Stimulated activated effector memory CD8-positive, alpha-beta T cell treated with anti-CD3 and anti-CD28 coated beads, Interleukin-12 subunit alpha, Interleukin-12 subunit beta, amount 100 ng/mL, for 72 hours (primary cell): Measurements from ENCODE around the gene ATR.
"Not testable (repeated sequence)": the region's sequence is repeated elsewhere in the genome, so short reads cannot be mapped to it uniquely, and the experiment has no call there.

Source experiments
- ATAC-seq: fragments of 150-1000 bp; cut with Tn5 transposase; 2 replicates; pipeline ENCODE4 v1.10.0; 2021
- DNase-seq, 2 donors: peaks; one replicate each; pipeline ENCODE4 v3.0.0; 2021 to 2022; ENCODE audit warnings: low spot score in 2 of 2
- H3K27ac Mint-ChIP-seq: one replicate; pipeline ENCODE4 v1.8.0; 2022; ENCODE audit warnings: mild to moderate bottlenecking, mixed read lengths
- H3K36me3 Mint-ChIP-seq: one replicate; pipeline ENCODE4 v1.8.0; 2022; ENCODE audit warnings: mild to moderate bottlenecking, mixed read lengths
- H3K4me1 Mint-ChIP-seq: one replicate; pipeline ENCODE4 v1.8.0; 2022; ENCODE audit warnings: mixed read lengths
- H3K4me3 Mint-ChIP-seq: one replicate; pipeline ENCODE4 v1.8.0; 2022; ENCODE audit warnings: mild to moderate bottlenecking, mixed read lengths
- H3K9me3 Mint-ChIP-seq: one replicate; pipeline ENCODE4 v1.8.0; 2022; ENCODE audit warnings: mixed read lengths

The ATR gene

DNA sequence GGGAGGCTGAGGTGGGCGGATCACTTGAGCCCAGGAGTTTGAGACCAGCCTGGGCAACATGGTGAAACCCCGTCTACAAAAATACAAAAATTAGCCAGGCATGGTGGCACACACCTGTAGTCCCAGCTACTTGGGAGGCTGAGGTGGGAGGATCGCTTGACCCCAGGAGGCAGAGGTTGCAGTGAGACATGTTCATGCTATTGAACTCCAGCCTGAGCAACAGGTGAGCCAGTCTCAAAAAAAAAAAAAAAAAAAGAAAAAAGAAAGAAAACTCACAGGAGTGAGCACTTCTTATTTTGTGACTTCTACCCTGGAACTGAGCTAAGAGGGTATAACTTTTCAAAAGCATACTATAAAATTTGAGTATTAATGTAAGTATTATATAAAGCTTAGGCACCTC is 4.3 kb downstream of the ATR start:
- H3K36me3 Mint-ChIP-seq = peaks cover 30% of the 10 kb centered on the region
- H3K9me3 Mint-ChIP-seq, H3K4me3 Mint-ChIP-seq, ATAC-seq, DNase-seq: not testable (repeated sequence)
- peak overlapping the region; percentile 33 for H3K27ac Mint-ChIP-seq
- H3K4me1 Mint-ChIP-seq = peaks cover 41% of the 10 kb centered on the region

DNA sequence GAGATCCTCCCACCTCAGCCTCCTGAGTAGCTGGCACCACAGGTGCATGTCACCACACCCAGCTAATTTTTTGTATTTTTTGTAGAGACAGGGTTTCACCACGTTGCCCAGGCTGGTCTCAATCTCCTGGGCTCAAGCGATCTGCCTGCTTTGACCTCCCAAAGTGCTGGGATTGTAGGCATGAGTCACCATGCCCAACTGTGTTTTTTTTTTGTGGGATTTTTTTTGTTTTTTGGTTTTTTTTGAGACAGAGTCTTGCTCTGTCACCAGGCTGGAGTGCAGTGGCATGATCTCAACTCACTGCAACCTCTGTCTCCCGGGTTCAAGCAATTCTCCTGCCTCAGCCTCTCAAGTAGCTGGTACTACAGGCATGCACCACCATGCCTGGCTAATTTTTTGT is 9.1 kb downstream of the ATR start:
- H3K27ac Mint-ChIP-seq = not testable (repeated sequence)

DNA sequence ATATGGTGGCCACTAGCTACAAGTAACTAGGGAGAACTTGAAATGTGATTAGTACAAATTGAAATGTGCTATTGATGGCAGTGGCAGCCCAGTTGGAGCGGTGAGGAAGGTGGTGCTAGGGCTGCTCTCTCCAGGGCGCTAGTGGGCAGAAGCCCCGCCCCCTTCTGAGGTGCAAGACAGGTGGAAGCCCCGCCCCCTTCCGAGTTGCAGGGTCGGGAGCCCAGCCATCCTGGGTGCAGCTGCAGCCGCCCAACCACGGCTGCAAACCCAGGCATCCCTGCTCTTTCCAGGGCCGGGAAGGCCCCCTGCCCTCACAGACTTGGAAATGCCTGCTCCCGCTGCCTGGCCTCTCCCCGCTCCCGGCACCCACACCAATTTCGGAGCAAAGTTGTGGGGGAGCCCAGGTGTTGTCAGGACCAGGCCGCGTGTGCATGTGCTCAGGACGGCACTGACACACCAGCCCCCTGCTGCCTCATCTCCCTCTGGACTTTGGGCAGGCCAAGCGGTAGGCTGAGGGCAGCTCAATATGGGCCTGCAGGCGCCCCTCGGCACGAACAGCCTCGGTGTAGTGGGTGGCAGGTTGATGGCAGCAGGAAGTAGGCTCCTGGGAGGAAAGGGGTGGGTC is 10.0 kb downstream of the ATR start:
- no peak for DNase-seq
- Mint-ChIP-seq H3K4me1 (peaks cover 14% of the 10 kb centered on the region), H3K4me3 (no peak overlapping the region), H3K36me3 (peaks cover 45% of the 10 kb centered on the region), H3K9me3 (no peaks in the 10 kb centered on the region), H3K27ac (no peak overlapping the region)
- ATAC-seq = no peak

More for the DNA sequence above, 9.1 kb downstream of the ATR start:
- ATAC-seq, DNase-seq, H3K9me3 Mint-ChIP-seq, H3K4me3 Mint-ChIP-seq: not testable (repeated sequence)
- H3K4me1 Mint-ChIP-seq = peaks cover 16% of the 10 kb centered on the region
- peaks cover 42% of the 10 kb centered on the region for H3K36me3 Mint-ChIP-seq

- Mint-ChIP-seq H3K9me3 (no peaks in the 10 kb centered on the region), H3K27ac (peak overlapping the region; percentile 26), H3K4me3 (no peak overlapping the region), H3K4me1 (peaks cover 16% of the 10 kb centered on the region), H3K36me3 (peaks cover 69% of the 10 kb centered on the region)
- ATAC-seq (no peak), DNase-seq (no peak)
Observed at GRCh38 chr3:142566096-142566495, 12.4 kb downstream of the ATR start.

DNA sequence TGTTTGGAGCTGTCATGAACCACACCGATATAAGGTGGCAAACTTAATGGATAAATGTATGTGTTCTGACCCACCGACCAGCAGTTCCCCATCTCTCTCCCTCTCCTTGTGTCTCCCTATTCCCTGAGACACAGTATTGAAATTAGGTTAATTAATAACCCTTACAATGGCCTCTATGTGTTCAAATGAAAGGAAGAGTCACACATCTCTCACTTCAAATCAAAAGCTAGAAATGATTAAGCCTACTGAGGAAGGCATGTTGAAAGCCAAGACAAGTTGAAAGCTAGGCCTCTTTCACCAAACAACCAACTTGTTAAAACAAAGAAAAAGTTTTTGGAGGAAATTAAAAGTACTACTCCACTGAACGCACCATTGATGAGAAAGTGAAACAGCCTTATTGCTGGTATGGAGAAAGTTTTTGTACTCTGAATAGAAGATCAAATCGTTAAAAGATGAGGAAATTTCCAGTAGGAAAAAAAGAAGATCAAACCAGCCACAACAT is 15.0 kb downstream of the ATR start:
- Mint-ChIP-seq H3K9me3 (no peaks in the 10 kb centered on the region), H3K4me3 (no peak overlapping the region), H3K27ac (peak overlapping the region; percentile 14), H3K36me3 (peaks cover 87% of the 10 kb centered on the region), H3K4me1 (peaks cover 11% of the 10 kb centered on the region)
- DNase-seq (no peak), ATAC-seq (peak; percentile 46)

DNA sequence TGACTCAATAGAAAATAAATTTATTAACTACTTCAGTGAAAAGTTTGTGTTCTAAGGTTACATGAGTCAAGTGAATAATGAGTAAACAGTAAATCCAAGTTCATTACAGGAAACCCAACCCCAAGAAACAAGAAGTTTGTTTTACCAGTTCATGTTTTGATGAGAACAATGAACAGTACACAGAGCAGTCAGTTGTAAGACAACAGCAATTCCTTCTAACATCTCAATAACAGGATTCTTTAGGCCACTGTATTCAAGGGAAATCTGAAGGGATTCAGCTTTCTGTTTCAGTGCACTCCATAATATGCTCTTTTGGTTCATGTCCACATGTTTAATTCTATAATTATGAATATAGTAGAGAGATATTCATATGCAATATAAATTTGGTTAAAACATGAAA is 18.4 kb downstream of the ATR start:
- Mint-ChIP-seq H3K4me3 (no peak overlapping the region), H3K9me3 (no peaks in the 10 kb centered on the region), H3K4me1 (peaks cover 7% of the 10 kb centered on the region), H3K36me3 (peaks cover 82% of the 10 kb centered on the region), H3K27ac (no peak overlapping the region)
- ATAC-seq = no peak
- DNase-seq = no peak

DNA sequence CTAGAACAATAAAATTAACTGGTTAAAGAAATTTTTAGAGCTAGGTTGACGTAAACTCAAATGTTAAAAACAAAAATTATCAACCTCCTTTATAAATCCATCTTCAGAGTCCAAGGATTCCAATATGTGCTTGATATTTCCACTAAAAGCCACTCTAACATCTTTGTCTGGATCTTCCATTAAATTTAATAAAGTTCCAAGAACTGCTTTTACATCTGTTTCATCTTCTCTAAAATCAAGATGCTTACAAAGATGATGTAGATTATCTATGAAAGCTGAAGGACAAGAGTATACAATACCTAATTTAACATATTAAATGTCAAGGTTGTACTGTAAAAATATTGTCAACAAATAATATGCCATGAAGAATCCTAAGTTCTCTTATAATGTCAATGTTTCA is 24.8 kb downstream of the ATR start:
- peaks cover 18% of the 10 kb centered on the region for H3K36me3 Mint-ChIP-seq
- no peak overlapping the region for H3K4me3 Mint-ChIP-seq
- H3K27ac Mint-ChIP-seq = no peak overlapping the region
- no peaks in the 10 kb centered on the region for H3K9me3 Mint-ChIP-seq
- DNase-seq (no peak), ATAC-seq (no peak)
- no peaks in the 10 kb centered on the region for H3K4me1 Mint-ChIP-seq

DNA sequence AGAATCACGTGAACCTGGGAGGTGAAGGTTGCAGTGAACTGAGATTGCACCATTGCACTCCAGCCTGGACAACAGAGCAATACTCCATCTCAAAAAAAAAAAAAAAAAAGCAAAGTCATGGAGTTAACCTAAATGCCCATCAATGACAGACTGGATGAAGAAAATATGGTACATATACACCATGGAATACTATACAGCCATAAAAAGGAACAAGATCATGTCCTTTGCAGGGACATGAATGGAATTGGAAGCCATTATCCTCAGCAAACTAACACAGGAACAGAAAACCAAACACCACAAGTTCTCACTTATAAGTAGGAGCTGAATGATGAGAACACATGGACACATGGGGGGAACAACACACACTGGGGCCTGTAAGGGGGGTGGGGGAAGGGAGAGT is 26.0 kb downstream of the ATR start:
- not testable (repeated sequence) for H3K27ac Mint-ChIP-seq, H3K4me3 Mint-ChIP-seq, H3K36me3 Mint-ChIP-seq

DNA sequence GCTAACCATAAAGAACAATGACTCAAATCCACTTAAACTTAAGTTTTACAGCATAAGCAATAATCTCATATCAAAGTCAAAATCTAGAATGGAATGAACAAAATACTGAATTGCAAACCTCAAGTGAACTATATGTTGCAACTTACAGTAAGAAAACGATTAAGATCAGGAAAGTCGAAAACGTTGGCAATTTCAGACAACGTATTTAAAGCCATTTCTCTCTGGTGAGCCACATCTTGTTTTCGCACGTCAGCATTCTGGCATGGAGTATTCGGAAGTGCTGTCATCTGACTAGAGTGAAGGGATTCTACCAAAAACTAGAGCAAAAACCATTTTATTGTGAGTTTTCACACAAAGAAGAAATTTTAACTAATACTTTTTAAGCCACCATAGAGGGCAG is 28.5 kb downstream of the ATR start:
- no peak overlapping the region for H3K4me3 Mint-ChIP-seq
- ATAC-seq = no peak
- no peak for DNase-seq

More for the DNA sequence above, 26.0 kb downstream of the ATR start:
- not testable (repeated sequence) for ATAC-seq, H3K9me3 Mint-ChIP-seq, H3K4me1 Mint-ChIP-seq, DNase-seq

DNA sequence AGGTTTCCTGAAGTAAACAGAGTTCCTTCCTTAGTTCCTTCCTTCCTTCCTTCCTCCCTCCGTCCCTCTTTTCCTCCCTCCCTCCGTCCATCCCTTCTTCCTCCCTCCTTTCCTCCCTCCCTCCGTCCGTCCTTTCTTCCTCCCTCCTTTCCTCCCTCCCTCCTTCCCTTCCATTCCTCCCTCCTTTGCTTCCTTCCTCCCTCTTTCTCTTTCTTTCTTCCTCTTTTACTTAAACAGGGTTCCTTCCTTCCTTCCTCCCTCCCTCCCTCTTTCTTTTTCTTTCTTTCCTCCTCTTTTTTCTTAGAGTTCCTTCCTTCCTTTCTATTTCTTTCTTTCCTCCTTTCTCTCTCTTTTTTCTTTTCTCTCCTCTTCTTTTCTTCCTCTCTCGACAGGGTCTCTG is 35.2 kb downstream of the ATR start:
- DNase-seq = no peak
- H3K36me3 Mint-ChIP-seq = peaks cover 8% of the 10 kb centered on the region
- no peak for ATAC-seq
- no peak overlapping the region for H3K4me3 Mint-ChIP-seq
- H3K27ac Mint-ChIP-seq = peak overlapping the region; percentile 60
- H3K9me3 Mint-ChIP-seq = no peaks in the 10 kb centered on the region
- H3K4me1 Mint-ChIP-seq = no peaks in the 10 kb centered on the region

More for the DNA sequence above, 28.5 kb downstream of the ATR start:
- Mint-ChIP-seq H3K4me1 (no peaks in the 10 kb centered on the region), H3K27ac (no peak overlapping the region), H3K36me3 (no peaks in the 10 kb centered on the region), H3K9me3 (no peaks in the 10 kb centered on the region)

GRCh38 chr3:142542054-142542453 is 36.5 kb downstream of the ATR start:
- Mint-ChIP-seq H3K27ac (no peak overlapping the region), H3K9me3 (no peaks in the 10 kb centered on the region), H3K4me1 (no peaks in the 10 kb centered on the region), H3K4me3 (no peak overlapping the region), H3K36me3 (peaks cover 17% of the 10 kb centered on the region)
- no peak for ATAC-seq
- DNase-seq = no peak

GRCh38 chr3:142536519-142536918 is 42.0 kb downstream of the ATR start:
- H3K27ac Mint-ChIP-seq = no peak overlapping the region

GRCh38 chr3:142534543-142534942 is 44.0 kb downstream of the ATR start:
- Mint-ChIP-seq H3K36me3 (peaks cover 82% of the 10 kb centered on the region), H3K4me1 (no peaks in the 10 kb centered on the region), H3K27ac (no peak overlapping the region), H3K9me3 (no peaks in the 10 kb centered on the region), H3K4me3 (no peak overlapping the region)
- DNase-seq = no peak
- ATAC-seq = no peak

More at GRCh38 chr3:142536519-142536918, 42.0 kb downstream of the ATR start:
- ATAC-seq = no peak
- no peak for DNase-seq
- H3K4me1 Mint-ChIP-seq = no peaks in the 10 kb centered on the region
- H3K36me3 Mint-ChIP-seq = peaks cover 71% of the 10 kb centered on the region
- no peak overlapping the region for H3K4me3 Mint-ChIP-seq
- H3K9me3 Mint-ChIP-seq = no peaks in the 10 kb centered on the region

GRCh38 chr3:142530296-142530695 is 48.2 kb downstream of the ATR start:
- H3K4me1 Mint-ChIP-seq = no peaks in the 10 kb centered on the region
- H3K9me3 Mint-ChIP-seq = no peaks in the 10 kb centered on the region
- H3K36me3 Mint-ChIP-seq = peaks cover 67% of the 10 kb centered on the region
- no peak overlapping the region for H3K4me3 Mint-ChIP-seq
- no peak for DNase-seq
- no peak overlapping the region for H3K27ac Mint-ChIP-seq
- no peak for ATAC-seq

- no peak overlapping the region for H3K27ac Mint-ChIP-seq
- H3K36me3 Mint-ChIP-seq = peaks cover 47% of the 10 kb centered on the region
- H3K4me3 Mint-ChIP-seq = no peak overlapping the region
- DNase-seq (no peak), ATAC-seq (no peak)
- H3K4me1 Mint-ChIP-seq = no peaks in the 10 kb centered on the region
- H3K9me3 Mint-ChIP-seq = no peaks in the 10 kb centered on the region
Observed at GRCh38 chr3:142523921-142524566, 54.5 kb downstream of the ATR start.

GRCh38 chr3:142509079-142509478 is 69.5 kb downstream of the ATR start:
- ATAC-seq = no peak
- no peaks in the 10 kb centered on the region for H3K9me3 Mint-ChIP-seq
- H3K4me1 Mint-ChIP-seq = peaks cover 8% of the 10 kb centered on the region
- peak overlapping the region; percentile 70 for H3K4me3 Mint-ChIP-seq
- no peak for DNase-seq
- H3K36me3 Mint-ChIP-seq = peaks cover 67% of the 10 kb centered on the region
- H3K27ac Mint-ChIP-seq = peak overlapping the region; percentile 84
